Esophagus muscularis mucosa (tissue), 4 donors: ENCODE results near the gene ANO3. TPM values are rescaled to one million over a fixed set of nuclear protein-coding genes. Genes with fewer than 3 reads are reported as not detected.

ENCODE experiments used
- DNase-seq: peaks from one replicate; pipeline ENCODE4 v3.0.0-alpha.2; 2017; ENCODE audit errors: extremely low spot score
- H3K27ac ChIP-seq, 4 donors: fragments of 200-600 bp; sonication (generic); replicated peaks in 1 of 4; 1 replicate in 3 of 4; 2 replicates in 1 of 4; pipeline ENCODE4 v1.5.1; 2016 to 2019; ENCODE audit warnings: mild to moderate bottlenecking in 1 of 4
- H3K27me3 ChIP-seq, 4 donors: fragments of 200-600 bp; sonication (generic); one replicate each; pipeline versions ENCODE4 v1.5.1 to v1.6.0; 2016 to 2019
- H3K36me3 ChIP-seq, 4 donors: fragments of 200-600 bp; sonication (generic); one replicate each; pipeline ENCODE4 v1.5.1; 2016 to 2019
- H3K4me1 ChIP-seq, 4 donors: fragments of 200-600 bp; sonication (generic); one replicate each; pipeline ENCODE4 v1.5.1; 2016 to 2019
- H3K4me3 ChIP-seq, 4 donors: fragments of 200-600 bp; sonication (generic); 1 replicate in 2 of 4; 2 replicates in 2 of 4; pipeline ENCODE4 v1.5.1; 2016 to 2019; ENCODE audit warnings: mild to moderate bottlenecking in 4 of 4, moderate library complexity in 1 of 4
- H3K9me3 ChIP-seq, 4 donors: fragments of 200-600 bp; sonication (generic); 1 replicate in 3 of 4; 2 replicates in 1 of 4; pipeline ENCODE4 v1.5.1; 2016 to 2019
- CTCF ChIP-seq, 3 experiments: fragments of 200-600 bp in 2 of 3; fragments of 450-650 bp in 1 of 3; sonication (generic) in 2 of 3; IDR thresholded peaks; one replicate each; pipeline ENCODE4 v1.5.1; 2017 to 2019; ENCODE audit warnings: antibody characterized with exemption in 3 of 3, mild to moderate bottlenecking in 2 of 3, moderate library complexity in 1 of 3
- EP300 ChIP-seq: sonication (generic); formaldehyde crosslinking; IDR thresholded peaks from one replicate; pipeline ENCODE4 v1.6.1; 2017; ENCODE audit warnings: antibody characterized with exemption
- POLR2A ChIP-seq: fragments of 450-650 bp; IDR thresholded peaks from one replicate; pipeline ENCODE4 v1.6.1; 2017; ENCODE audit warnings: antibody characterized with exemption, moderate library complexity, mild to moderate bottlenecking, low read depth
- POLR2AphosphoS5 ChIP-seq, 2 donors: sonication (generic); formaldehyde crosslinking; IDR thresholded peaks; one replicate each; pipeline ENCODE4 v1.6.1; 2017; ENCODE audit warnings: antibody characterized with exemption in 2 of 2
- WGBS: methylation state at CpG from one replicate; pipeline ENCODE4 v1.1.5; 2018; 5-methylcytosine and 5-hydroxymethylcytosine counted together
- intact Hi-C: fragments of 100-400 bp; cut with DNase I; formaldehyde crosslinking; loops from one replicate; pipeline ENCODE4 v1.15.1; 2023
- total RNA-seq, 4 donors: library from RNA; depleted of rRNA; stranded (reverse); fragments of >200 nt; gene quantifications; one replicate each; pipeline versions ENCODE4 v1.1.0 to v1.2.1, GENCODE V29; 2016

Gene ANO3
- total RNA-seq, 4 donors from 2014 or later, result 0.17 TPM; not detected in 3

- TF ChIP-seq POLR2A, result no peak
- no peak for TF ChIP-seq EP300
- no peak for TF ChIP-seq CTCF (IDR thresholded peaks at IDR 0.05)
- no peak for TF ChIP-seq POLR2AphosphoS5 (IDR thresholded peaks at IDR 0.05)
- no peaks in the 10 kb centered on the region for H3K9me3 ChIP-seq
- peaks cover 0 to 10% (median 5%) of the 10 kb centered on the region in 4 donors for H3K4me1 ChIP-seq
- no peaks in the 10 kb centered on the region for H3K36me3 ChIP-seq
- no peak overlapping the region for H3K27ac ChIP-seq
- 76% methylated on average over 6 of the region's 6 CpGs for WGBS
- DNase-seq, result no peak
- intact Hi-C loops, result no loop called here
- H3K4me3 ChIP-seq, result no peak overlapping the region
- H3K27me3 ChIP-seq, result no peaks in the 10 kb centered on the region
These were observed 86.5 kb downstream of the ANO3 start for GRCh38 chr11:26418386-26418912.

GRCh38 chr11:26420331-26420730 lies 88.4 kb downstream of the ANO3 start:
- WGBS, result 42% methylated on average over 1 of the region's 1 CpG
- TF ChIP-seq CTCF (IDR thresholded peaks at IDR 0.05) (no peak), EP300 (no peak), POLR2AphosphoS5 (IDR thresholded peaks at IDR 0.05) (no peak), POLR2A (no peak)
- no peak overlapping the region for H3K27ac ChIP-seq

GRCh38 chr11:26424255-26424654 lies 92.3 kb downstream of the ANO3 start:
- no peak for TF ChIP-seq EP300
- TF ChIP-seq POLR2AphosphoS5 (IDR thresholded peaks at IDR 0.05), result no peak
- no peak for TF ChIP-seq CTCF (IDR thresholded peaks at IDR 0.05)
- no peak for TF ChIP-seq POLR2A
- Histone ChIP-seq H3K27me3 (no peaks in the 10 kb centered on the region), H3K4me3 (no peak overlapping the region), H3K9me3 (no peaks in the 10 kb centered on the region), H3K36me3 (no peaks in the 10 kb centered on the region), H3K27ac (no peak overlapping the region), H3K4me1 (no peaks in the 10 kb centered on the region)
- DNase-seq, result no peak
- intact Hi-C loops, result no loop called here
- 0% methylated on average over 1 of the region's 1 CpG for WGBS

More at GRCh38 chr11:26420331-26420730, 88.4 kb downstream of the ANO3 start:
- DNase-seq, result no peak
- Histone ChIP-seq H3K4me1 (peaks cover 0 to 10% (median 5%) of the 10 kb centered on the region in 4 donors), H3K27me3 (no peaks in the 10 kb centered on the region), H3K36me3 (no peaks in the 10 kb centered on the region), H3K9me3 (no peaks in the 10 kb centered on the region), H3K4me3 (no peak overlapping the region)
- intact Hi-C loops, result no loop called here

DNA sequence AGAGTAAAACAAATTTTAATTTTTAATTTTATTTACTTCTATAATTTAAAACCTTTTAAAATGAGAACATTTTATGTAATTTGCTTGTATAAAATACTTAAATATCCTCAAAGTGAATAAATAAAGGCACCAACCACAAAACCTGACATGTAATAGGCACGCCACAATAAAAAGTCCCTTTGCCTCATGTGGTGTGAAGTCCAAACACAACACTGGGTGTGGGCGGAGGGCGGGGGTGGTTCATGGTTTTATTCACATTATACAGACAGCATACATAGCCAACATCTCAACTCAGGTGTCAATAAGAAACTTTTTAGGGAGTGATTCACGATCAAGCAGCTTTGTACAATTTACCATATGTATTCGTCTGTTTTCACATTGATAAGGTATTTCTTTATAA lies 107.9 kb downstream of the ANO3 start:
- no peak for TF ChIP-seq POLR2AphosphoS5 (IDR thresholded peaks at IDR 0.05)
- TF ChIP-seq EP300, result no peak
- TF ChIP-seq POLR2A, result no peak
- no peak for TF ChIP-seq CTCF (IDR thresholded peaks at IDR 0.05)
- H3K9me3 ChIP-seq, result no peaks in the 10 kb centered on the region
- H3K4me3 ChIP-seq, result no peak overlapping the region
- no peaks in the 10 kb centered on the region for H3K36me3 ChIP-seq
- H3K27ac ChIP-seq, result no peak overlapping the region
- no peaks in the 10 kb centered on the region for H3K4me1 ChIP-seq
- no peaks in the 10 kb centered on the region for H3K27me3 ChIP-seq
- DNase-seq, result no peak
- intact Hi-C loops, result no loop called here
- WGBS, result 93% methylated on average over 5 of the region's 5 CpGs

- no peaks in the 10 kb centered on the region for H3K4me1 ChIP-seq
- no peaks in the 10 kb centered on the region for H3K36me3 ChIP-seq
- intact Hi-C loops, result no loop called here
- no peak for DNase-seq
- no peaks in the 10 kb centered on the region for H3K27me3 ChIP-seq
- no peaks in the 10 kb centered on the region for H3K9me3 ChIP-seq
- 76% methylated on average over 2 of the region's 2 CpGs for WGBS
- no peak overlapping the region for H3K27ac ChIP-seq
- TF ChIP-seq POLR2A (no peak), EP300 (no peak)
- no peak overlapping the region for H3K4me3 ChIP-seq
These were observed 110.2 kb downstream of the ANO3 start for GRCh38 chr11:26442131-26442530.
